ENCODE measurements around the gene ASPG.

DNA sequence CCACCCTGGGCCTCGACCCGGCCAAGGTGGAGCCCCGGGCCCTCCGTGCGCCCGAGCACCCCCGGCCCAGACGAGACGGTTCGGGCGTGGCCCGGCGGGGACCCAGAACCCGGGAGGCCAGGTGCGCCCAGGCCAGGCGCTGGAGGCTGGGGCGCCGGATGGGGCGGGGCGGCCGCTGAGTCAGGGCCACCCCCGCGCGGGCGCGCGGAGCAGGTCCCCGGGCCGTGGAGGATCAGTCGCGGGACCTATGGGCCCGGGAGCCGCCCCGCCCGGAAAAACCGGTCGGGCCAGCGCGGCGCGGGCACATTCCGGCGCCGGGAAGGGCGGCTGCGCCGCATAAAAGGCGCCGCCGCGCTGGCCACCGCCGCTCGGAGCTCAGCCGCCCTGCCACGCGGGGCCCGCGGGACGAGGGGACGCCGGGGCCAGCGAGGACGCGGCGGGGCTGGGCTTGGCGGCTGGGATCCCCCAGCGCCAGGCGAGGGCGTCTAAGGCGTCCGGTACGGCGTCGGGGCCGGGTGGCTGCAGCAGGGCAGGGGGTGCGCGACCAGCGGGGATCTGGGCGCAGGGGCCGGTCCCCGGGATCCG, 31.3 kb downstream of the ASPG start:
- TF ChIP-seq, protein P1, sequence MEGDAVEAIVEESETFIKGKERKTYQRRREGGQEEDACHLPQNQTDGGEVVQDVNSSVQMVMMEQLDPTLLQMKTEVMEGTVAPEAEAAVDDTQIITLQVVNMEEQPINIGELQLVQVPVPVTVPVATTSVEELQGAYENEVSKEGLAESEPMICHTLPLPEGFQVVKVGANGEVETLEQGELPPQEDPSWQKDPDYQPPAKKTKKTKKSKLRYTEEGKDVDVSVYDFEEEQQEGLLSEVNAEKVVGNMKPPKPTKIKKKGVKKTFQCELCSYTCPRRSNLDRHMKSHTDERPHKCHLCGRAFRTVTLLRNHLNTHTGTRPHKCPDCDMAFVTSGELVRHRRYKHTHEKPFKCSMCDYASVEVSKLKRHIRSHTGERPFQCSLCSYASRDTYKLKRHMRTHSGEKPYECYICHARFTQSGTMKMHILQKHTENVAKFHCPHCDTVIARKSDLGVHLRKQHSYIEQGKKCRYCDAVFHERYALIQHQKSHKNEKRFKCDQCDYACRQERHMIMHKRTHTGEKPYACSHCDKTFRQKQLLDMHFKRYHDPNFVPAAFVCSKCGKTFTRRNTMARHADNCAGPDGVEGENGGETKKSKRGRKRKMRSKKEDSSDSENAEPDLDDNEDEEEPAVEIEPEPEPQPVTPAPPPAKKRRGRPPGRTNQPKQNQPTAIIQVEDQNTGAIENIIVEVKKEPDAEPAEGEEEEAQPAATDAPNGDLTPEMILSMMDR (conservative IDR thresholded peaks at IDR 0.05 in 1 of 2, IDR thresholded peaks at IDR 0.05 in 1 of 2; ENCODE audit: low read depth in 1 of 2, low read length in 2 of 2), result no peak
- TF ChIP-seq EZH2 (IDR thresholded peaks at IDR 0.05; ENCODE audit: low read length, missing control alignments), result no peak
